Smooth muscle cell (in vitro differentiated cells): ENCODE data around the gene RNF34. TPM values are rescaled to one million over a fixed set of nuclear protein-coding genes. Genes with fewer than 3 reads are reported as not detected.

Source experiments
- DNase-seq: peaks from one replicate; lab custom pipeline; 2025; ENCODE audit not compliant: unreplicated experiment; lab: John Stamatoyannopoulos, UW
- H2AFZ ChIP-seq: fragments of 200-600 bp; sonication (generic); 2 replicates; pipeline ENCODE4 v1.6.0; 2016; ENCODE audit warnings: antibody characterized with exemption, low read depth, mild to moderate bottlenecking
- H3F3A ChIP-seq: fragments of 200-600 bp; sonication (generic); 2 replicates; pipeline ENCODE4 v1.6.0; 2017; ENCODE audit warnings: antibody characterized with exemption, low read depth
- H3K27ac ChIP-seq: fragments of 200-600 bp; sonication (generic); 2 replicates; pipeline ENCODE4 v1.5.1; 2016; ENCODE audit warnings: low read depth, mild to moderate bottlenecking
- H3K27me3 ChIP-seq: fragments of 200-600 bp; sonication (generic); 2 replicates; pipeline ENCODE4 v1.6.1; 2016; ENCODE audit warnings: low read depth, mild to moderate bottlenecking
- H3K36me3 ChIP-seq: fragments of 200-600 bp; sonication (generic); 2 replicates; pipeline ENCODE4 v1.5.1; 2016; ENCODE audit warnings: low read depth
- H3K4me1 ChIP-seq: fragments of 200-600 bp; sonication (generic); 2 replicates; pipeline ENCODE4 v1.5.1; 2016; ENCODE audit warnings: low read depth
- H3K4me2 ChIP-seq: fragments of 200-600 bp; sonication (generic); 2 replicates; pipeline ENCODE4 v1.6.0; 2016; ENCODE audit warnings: mild to moderate bottlenecking
- H3K4me3 ChIP-seq: fragments of 200-600 bp; sonication (generic); 2 replicates; pipeline ENCODE4 v1.5.1; 2016; ENCODE audit warnings: mild to moderate bottlenecking
- H3K79me2 ChIP-seq: fragments of 200-600 bp; sonication (generic); 2 replicates; pipeline ENCODE4 v1.6.0; 2016; ENCODE audit warnings: low read depth, mild to moderate bottlenecking
- H3K9ac ChIP-seq: fragments of 200-600 bp; sonication (generic); 2 replicates; pipeline ENCODE4 v1.6.0; 2016; ENCODE audit warnings: low read depth
- H3K9me3 ChIP-seq: fragments of 200-600 bp; sonication (generic); replicated peaks from 2 replicates; pipeline ENCODE4 v1.5.1; 2016; ENCODE audit warnings: low read depth
- H4K20me1 ChIP-seq: fragments of 200-600 bp; sonication (generic); 2 replicates; pipeline ENCODE4 v1.6.0; 2016; ENCODE audit warnings: low read depth
- WGBS: methylation state at CpG from one replicate; pipeline ENCODE4 v1.1.7; 2016; ENCODE audit warnings: low lambda C conversion rate; 5-methylcytosine and 5-hydroxymethylcytosine counted together
- polyA plus RNA-seq: library from polyadenylated mRNA; unstranded; fragments of >200 nt; fragmentation: Nextera tagmentation; extraction: Ambion mirVana; gene quantifications from 2 replicates; pipeline ENCODE4 v1.2.1, GENCODE V29; 2016
- total RNA-seq: library from RNA; depleted of rRNA; stranded (reverse); fragments of >200 nt; gene quantifications from 2 replicates; pipeline ENCODE4 v1.2.3, GENCODE V29; 2014
- TF ChIP-seq, protein P1 (sequence below): fragments of 200-600 bp; sonication (generic); IDR thresholded peaks from 2 replicates; pipeline ENCODE4 v1.5.1; 2017; ENCODE audit warnings: borderline replicate concordance, mild to moderate bottlenecking, antibody characterized with exemption; ENCODE audit not compliant: insufficient read depth, poor library complexity, severe bottlenecking

RNF34 gene
- total and polyA plus RNA-seq, 2 experiments from 2014 or later = 19.4 to 24.0 TPM

DNA sequence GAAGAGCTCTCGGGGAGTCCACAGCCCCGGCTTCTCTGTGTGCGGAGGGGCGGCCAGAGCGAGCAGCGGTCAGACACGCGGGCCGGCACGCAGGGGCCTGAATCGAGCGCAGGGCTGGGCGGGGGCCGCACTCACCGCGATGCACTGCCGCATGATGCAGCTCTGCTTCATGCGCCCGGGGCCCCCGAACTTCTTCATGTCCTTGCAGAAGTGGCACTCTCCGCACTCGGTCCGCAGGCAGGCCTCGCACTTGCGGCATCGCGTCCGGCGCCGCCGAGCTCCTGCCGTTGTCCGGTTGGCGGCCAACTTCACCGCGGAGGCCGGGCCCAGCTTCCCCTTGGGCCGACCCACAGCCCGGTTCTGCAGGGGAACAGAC, 53.1 kb downstream of the RNF34 start:
- WGBS = 97% methylated on average over 35 of the region's 39 CpGs
- peaks cover 21% of the 10 kb centered on the region for H3K79me2 ChIP-seq
- no peak overlapping the region for H2AFZ ChIP-seq

DNA sequence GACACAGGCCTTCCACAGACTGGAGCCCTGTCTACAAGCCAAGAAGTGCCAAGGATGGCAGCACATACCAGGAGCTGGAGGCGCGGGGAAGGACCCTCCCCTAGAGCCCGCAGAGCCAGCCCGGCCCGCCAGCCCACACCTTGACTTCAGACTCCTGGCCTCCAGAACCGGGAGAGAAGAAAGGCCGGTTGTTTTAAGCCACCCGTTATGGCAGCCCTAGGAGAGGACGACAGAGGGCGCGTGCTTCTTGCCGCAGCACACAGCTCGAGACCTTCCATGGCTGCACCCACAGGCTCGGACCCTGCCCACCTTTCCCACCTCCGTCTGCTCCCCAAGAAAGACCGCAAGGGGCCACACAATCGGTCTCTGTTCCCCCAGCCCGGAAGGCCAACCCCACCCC, 53.7 kb downstream of the RNF34 start:
- Histone ChIP-seq H3K79me2 (peaks cover 28% of the 10 kb centered on the region), H3K27me3 (no peaks in the 10 kb centered on the region), H3K9me3 (no peaks in the 10 kb centered on the region), H2AFZ (no peak overlapping the region), H3K4me1 (no peaks in the 10 kb centered on the region), H3K4me3 (no peak overlapping the region), H3K4me2 (no peak overlapping the region), H3K27ac (no peak overlapping the region), H3K9ac (no peak overlapping the region), H4K20me1 (peaks cover 69% of the 10 kb centered on the region), H3F3A (no peaks in the 10 kb centered on the region), H3K36me3 (no peaks in the 10 kb centered on the region)
- 99% methylated on average over 14 of the region's 18 CpGs for WGBS
- DNase-seq = no peak
- TF ChIP-seq, protein P1, sequence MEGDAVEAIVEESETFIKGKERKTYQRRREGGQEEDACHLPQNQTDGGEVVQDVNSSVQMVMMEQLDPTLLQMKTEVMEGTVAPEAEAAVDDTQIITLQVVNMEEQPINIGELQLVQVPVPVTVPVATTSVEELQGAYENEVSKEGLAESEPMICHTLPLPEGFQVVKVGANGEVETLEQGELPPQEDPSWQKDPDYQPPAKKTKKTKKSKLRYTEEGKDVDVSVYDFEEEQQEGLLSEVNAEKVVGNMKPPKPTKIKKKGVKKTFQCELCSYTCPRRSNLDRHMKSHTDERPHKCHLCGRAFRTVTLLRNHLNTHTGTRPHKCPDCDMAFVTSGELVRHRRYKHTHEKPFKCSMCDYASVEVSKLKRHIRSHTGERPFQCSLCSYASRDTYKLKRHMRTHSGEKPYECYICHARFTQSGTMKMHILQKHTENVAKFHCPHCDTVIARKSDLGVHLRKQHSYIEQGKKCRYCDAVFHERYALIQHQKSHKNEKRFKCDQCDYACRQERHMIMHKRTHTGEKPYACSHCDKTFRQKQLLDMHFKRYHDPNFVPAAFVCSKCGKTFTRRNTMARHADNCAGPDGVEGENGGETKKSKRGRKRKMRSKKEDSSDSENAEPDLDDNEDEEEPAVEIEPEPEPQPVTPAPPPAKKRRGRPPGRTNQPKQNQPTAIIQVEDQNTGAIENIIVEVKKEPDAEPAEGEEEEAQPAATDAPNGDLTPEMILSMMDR = no peak

More for the DNA sequence above, 53.1 kb downstream of the RNF34 start:
- H3K4me3 ChIP-seq = no peak overlapping the region
- H3K27ac ChIP-seq = no peak overlapping the region
- H3F3A ChIP-seq = no peaks in the 10 kb centered on the region
- H3K27me3 ChIP-seq = no peaks in the 10 kb centered on the region
- no peaks in the 10 kb centered on the region for H3K9me3 ChIP-seq
- H4K20me1 ChIP-seq = peaks cover 66% of the 10 kb centered on the region
- H3K4me2 ChIP-seq = no peak overlapping the region
- TF ChIP-seq, protein P1 = no peak
- DNase-seq = no peak
- H3K4me1 ChIP-seq = no peaks in the 10 kb centered on the region
- H3K36me3 ChIP-seq = no peaks in the 10 kb centered on the region
- H3K9ac ChIP-seq = no peak overlapping the region

DNA sequence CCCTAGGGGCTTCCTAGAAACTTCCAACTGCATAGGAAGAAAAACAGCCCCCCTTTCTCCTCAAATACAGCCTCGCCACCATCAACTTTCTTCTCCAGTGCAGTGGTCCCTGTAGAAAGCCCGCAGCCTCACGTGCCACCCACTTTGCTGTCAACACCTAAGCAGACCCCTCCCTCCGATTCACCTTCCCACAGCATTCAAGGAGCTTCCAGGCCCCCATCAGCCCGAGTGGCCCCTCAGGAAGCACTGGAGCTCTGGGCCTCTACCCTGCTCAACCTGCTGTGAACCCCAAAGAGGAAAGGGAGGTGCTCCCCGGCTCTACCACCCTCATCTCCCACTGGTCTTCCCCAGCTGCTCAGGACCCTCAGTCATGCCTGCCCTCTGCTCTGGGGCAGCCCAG, 55.0 kb downstream of the RNF34 start:
- Histone ChIP-seq H3K4me1 (no peaks in the 10 kb centered on the region), H3K27me3 (no peaks in the 10 kb centered on the region), H3K79me2 (peaks cover 41% of the 10 kb centered on the region), H3K9ac (no peak overlapping the region), H2AFZ (no peak overlapping the region), H3K9me3 (no peaks in the 10 kb centered on the region), H3K4me2 (no peak overlapping the region), H3K4me3 (no peak overlapping the region), H3K27ac (no peak overlapping the region), H3F3A (no peaks in the 10 kb centered on the region), H4K20me1 (peaks cover 70% of the 10 kb centered on the region), H3K36me3 (no peaks in the 10 kb centered on the region)
- TF ChIP-seq, protein P1 = no peak
- no peak for DNase-seq
- WGBS = 98% methylated on average over 6 of the region's 6 CpGs

DNA sequence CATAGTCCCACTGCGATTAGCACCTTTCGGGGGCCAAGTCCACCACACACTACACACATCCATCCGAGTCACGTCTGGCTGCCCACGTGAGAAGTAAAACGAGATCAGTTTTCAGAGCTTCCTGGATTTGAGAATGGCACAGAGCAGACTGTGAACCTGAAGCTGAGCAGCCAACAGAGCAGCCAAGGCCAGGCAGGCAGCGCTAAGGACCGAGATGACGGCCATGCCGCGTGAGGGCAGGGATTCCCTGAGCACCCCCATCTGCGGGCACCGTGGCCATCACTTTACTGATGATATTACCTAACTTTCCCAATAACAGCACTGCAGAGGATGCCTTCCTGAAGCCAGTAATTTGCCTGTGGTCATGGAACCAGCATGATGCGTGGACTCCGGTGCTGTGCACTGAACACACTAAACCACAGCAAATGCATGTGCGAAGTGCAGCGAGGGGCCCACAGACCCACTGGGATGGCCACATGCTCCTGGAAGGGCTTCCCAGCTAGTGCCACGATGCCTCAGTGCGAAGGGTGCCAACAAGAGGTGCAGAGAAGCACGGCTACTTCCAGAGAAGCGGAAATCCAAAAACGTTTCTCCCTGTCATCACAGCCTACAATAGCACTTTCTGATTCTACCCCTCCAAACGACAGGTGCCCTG, 56.0 kb downstream of the RNF34 start:
- no peak for DNase-seq
- Histone ChIP-seq H4K20me1 (peaks cover 78% of the 10 kb centered on the region), H3F3A (no peaks in the 10 kb centered on the region), H3K4me2 (no peak overlapping the region), H3K4me3 (no peak overlapping the region), H3K4me1 (no peaks in the 10 kb centered on the region), H3K9me3 (no peaks in the 10 kb centered on the region), H3K79me2 (peaks cover 48% of the 10 kb centered on the region), H2AFZ (no peak overlapping the region), H3K27ac (peak overlapping the region; percentile 23), H3K27me3 (no peaks in the 10 kb centered on the region), H3K36me3 (no peaks in the 10 kb centered on the region), H3K9ac (no peak overlapping the region)
- WGBS = 92% methylated on average over 23 of the region's 23 CpGs
- TF ChIP-seq, protein P1 = no peak
